DND-41 (cell line): Measurements from ENCODE around the gene MCTP1.
"Not testable (repeated sequence)": the region's sequence is repeated elsewhere in the genome, so short reads cannot be mapped to it uniquely, and the experiment has no call there.

Experiments used
- CTCF ChIP-seq: IDR thresholded peaks from 2 replicates; pipeline ENCODE4 v1.5.1; 2012; ENCODE audit warnings: borderline replicate concordance, low read length, moderate library complexity, mild to moderate bottlenecking; ENCODE audit not compliant: poor library complexity, severe bottlenecking; ENCODE audit errors: extremely low read depth
- EZH2 ChIP-seq: IDR thresholded peaks from 3 replicates; pipeline ENCODE4 v1.6.1; 2012; ENCODE audit warnings: borderline replicate concordance, low read depth, mild to moderate bottlenecking, moderate library complexity, low read length, inconsistent platforms; ENCODE audit not compliant: severe bottlenecking

DNA sequence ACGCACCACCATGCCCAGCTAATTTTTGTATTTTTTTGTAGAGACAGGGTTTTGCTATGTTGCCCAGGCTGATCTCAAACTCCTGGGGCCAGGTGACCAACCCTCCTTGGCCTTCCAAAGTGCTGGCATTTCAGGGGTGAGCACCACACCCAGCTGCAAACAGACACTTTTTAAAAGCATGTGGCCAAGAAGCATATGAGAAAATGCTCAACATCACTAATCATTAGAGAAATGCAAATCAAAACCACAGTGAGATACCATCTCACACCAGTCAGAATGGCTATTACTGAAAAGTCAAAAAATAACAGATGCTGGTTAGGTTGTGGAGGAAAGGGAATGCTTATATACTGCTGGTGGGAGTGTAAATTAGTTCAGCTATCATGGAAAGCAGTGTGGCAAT is 439.2 kb downstream of the MCTP1 start:
- not testable (repeated sequence) for TF ChIP-seq CTCF, EZH2
